BLaER1 (cell line): ENCODE measurements around the gene SLX9.
A peak's percentile ranks its signal among the peaks of the same experiment; 100 is the strongest.

ENCODE experiments used
- H3K27ac ChIP-seq: shearing (Covaris generic); formaldehyde crosslinking; 2 replicates; pipeline ENCODE4 v1.8.1; 2022
- H3K27me3 ChIP-seq: shearing (Covaris generic); formaldehyde crosslinking; 2 replicates; pipeline ENCODE4 v1.8.1; 2022
- H3K36me3 ChIP-seq: shearing (Covaris generic); formaldehyde crosslinking; 2 replicates; pipeline ENCODE4 v1.8.1; 2022
- H3K4me1 ChIP-seq: shearing (Covaris generic); formaldehyde crosslinking; 2 replicates; pipeline ENCODE4 v1.8.1; 2022
- H3K4me2 ChIP-seq: shearing (Covaris generic); formaldehyde crosslinking; 2 replicates; pipeline ENCODE4 v1.8.1; 2022
- H3K4me3 ChIP-seq: shearing (Covaris generic); formaldehyde crosslinking; 2 replicates; pipeline ENCODE4 v1.8.1; 2022
- H3K9ac ChIP-seq: shearing (Covaris generic); formaldehyde crosslinking; 2 replicates; pipeline ENCODE4 v1.8.1; 2022
- H3K9me3 ChIP-seq: shearing (Covaris generic); formaldehyde crosslinking; 2 replicates; pipeline ENCODE4 v1.8.1; 2022
- H4K20me1 ChIP-seq: shearing (Covaris generic); formaldehyde crosslinking; 2 replicates; pipeline ENCODE4 v1.8.1; 2022
- Cebpa-rat ChIP-seq: shearing (Covaris generic); IDR thresholded peaks from 2 replicates; pipeline ENCODE4 v1.8.1; 2022

SLX9 gene

DNA sequence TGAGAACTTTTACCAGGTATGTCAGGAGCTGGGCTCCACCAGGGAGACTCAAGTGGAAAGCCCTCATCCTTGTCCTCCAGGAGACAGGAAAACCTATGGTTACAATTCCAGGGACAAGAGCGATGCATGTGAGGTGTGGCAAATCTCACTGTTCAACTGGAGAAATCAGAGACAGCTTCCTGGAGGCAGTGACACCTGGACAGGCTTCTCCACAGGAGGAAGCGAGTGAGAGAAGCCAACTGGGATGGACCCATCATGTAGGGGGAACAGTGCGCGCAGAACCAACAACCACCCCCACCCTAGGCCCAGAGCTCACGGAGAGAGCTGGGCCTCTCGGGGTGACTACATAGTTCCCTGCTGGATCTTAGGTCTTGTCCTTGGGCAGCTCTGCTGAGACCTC is 5.6 kb upstream of the SLX9 start:
- Histone ChIP-seq H3K4me2 (peak overlapping the region; percentile 72), H3K4me3 (no peak overlapping the region), H3K9ac (peak overlapping the region; percentile 29; the same call in 1 of the 2 replicates), H3K27me3 (peaks cover 33% of the 10 kb centered on the region), H3K27ac (no peak overlapping the region), H4K20me1 (peaks cover 26% of the 10 kb centered on the region), H3K36me3 (no peaks in the 10 kb centered on the region), H3K9me3 (no peaks in the 10 kb centered on the region), H3K4me1 (peaks cover 78% of the 10 kb centered on the region)
- no peak for TF ChIP-seq Cebpa-rat

DNA sequence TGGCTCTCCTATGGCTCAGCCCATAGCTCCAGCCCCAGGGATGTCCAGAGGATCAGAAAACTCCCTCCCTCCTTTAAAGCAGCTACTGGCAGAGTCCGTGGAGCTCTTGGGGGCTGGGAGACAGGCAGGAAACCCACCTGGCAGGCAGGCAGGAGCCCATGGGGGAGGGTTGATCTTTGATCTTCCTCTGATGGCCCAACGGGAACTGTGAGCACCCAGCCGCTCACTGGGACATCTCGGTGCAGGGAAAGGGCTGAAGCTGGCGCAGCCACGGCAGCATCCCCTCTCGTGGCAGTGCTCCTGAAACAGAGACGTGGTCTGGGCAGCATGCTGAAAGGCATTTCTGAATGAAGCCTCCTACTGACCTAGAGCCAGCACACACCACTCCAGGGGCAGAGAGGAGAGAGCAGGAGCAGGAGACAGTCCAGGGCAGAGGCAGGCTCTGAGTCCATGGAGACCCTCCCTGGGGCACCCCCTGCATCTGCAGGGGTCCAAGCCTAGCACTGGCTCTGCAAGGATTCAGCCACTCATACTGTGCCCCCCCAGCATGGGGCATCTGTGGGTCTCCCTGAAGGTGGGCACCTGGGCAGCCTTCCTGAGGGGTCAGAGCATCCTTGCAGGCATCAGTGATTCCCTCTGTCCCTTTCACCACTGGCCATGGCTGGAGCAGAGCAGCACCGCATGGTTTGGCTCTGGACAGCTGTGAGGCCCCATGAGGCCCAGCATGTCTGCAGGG is 4.9 kb upstream of the SLX9 start:
- Histone ChIP-seq H3K27me3 (peaks cover 33% of the 10 kb centered on the region), H3K4me1 (peaks cover 74% of the 10 kb centered on the region), H3K9me3 (no peaks in the 10 kb centered on the region), H3K27ac (no peak overlapping the region), H3K36me3 (no peaks in the 10 kb centered on the region), H3K4me3 (no peak overlapping the region), H3K4me2 (peak overlapping the region; percentile 72), H4K20me1 (peaks cover 26% of the 10 kb centered on the region), H3K9ac (peak overlapping the region; percentile 29; the same call in 1 of the 2 replicates)
- no peak for TF ChIP-seq Cebpa-rat

DNA sequence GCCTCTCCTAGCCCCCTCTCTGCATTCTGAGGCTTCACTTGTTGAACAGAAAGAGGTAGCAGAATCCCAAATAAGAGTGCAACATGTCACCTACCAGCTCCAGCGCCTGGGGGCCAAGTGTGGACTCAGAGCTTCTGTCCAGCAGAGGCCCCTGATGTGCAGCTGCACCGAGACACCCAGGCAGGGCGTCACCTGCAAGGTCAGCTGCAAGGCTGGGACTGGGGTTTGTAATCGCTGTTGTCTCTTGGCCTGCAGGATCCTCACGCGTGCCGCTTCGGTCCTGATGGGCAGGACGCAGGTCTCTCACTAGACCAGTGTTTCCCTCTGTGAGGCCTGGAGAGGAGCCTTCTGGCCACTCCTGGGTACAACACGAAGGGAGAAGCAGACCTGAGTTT is 4.3 kb upstream of the SLX9 start:
- Histone ChIP-seq H3K9ac (no peak overlapping the region), H3K4me3 (no peak overlapping the region), H3K27me3 (peaks cover 33% of the 10 kb centered on the region), H3K9me3 (no peaks in the 10 kb centered on the region), H3K36me3 (no peaks in the 10 kb centered on the region), H3K4me1 (peaks cover 68% of the 10 kb centered on the region), H3K4me2 (peak overlapping the region; percentile 72), H4K20me1 (peaks cover 28% of the 10 kb centered on the region), H3K27ac (no peak overlapping the region)
- TF ChIP-seq Cebpa-rat, result no peak

DNA sequence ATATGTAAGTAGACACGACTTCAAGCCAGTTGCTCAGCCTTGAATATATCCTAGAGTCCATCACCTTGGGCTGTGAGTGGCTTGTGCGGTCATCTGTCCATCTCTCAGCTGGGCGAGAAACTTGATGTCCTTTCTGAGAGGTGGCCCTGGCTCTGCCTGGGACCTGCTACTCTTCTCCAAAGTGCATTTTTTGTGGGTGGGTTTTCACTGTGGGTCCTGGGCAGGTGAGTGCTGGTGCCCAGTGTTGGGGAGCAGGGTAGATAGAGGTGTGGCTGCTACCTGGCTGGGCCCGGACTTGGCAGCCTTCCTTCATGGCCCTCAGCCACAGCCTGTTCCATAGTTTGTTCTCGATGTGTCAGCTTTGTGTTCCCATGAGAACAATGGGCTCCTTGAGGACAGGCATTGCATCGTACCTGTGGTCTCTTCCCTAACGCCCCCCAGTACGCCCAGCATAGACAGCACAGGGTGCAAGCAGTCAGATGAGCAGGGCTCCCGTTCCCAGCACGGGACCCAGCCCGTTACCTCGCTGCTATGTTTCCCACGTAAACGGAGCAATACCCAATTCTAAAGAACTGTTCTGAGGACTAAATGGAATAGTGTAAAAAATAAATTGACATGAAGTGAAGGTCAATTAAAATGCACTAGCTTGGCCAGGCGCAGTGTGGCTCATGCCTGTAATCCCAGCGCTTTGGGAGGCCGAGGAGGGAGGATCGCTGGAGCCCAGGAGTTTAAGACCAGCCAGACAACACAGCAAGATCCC is 877 bp upstream of the SLX9 start:
- Histone ChIP-seq H3K4me1 (peaks cover 67% of the 10 kb centered on the region), H3K4me2 (peak overlapping the region; percentile 90), H3K9me3 (no peaks in the 10 kb centered on the region), H3K27me3 (peaks cover 10% of the 10 kb centered on the region; the same call in 1 of the 2 replicates), H3K4me3 (peak overlapping the region; percentile 94), H4K20me1 (peaks cover 51% of the 10 kb centered on the region), H3K36me3 (peaks cover 23% of the 10 kb centered on the region), H3K27ac (peak overlapping the region; percentile 91), H3K9ac (peak overlapping the region; percentile 89)
- no peak for TF ChIP-seq Cebpa-rat

DNA sequence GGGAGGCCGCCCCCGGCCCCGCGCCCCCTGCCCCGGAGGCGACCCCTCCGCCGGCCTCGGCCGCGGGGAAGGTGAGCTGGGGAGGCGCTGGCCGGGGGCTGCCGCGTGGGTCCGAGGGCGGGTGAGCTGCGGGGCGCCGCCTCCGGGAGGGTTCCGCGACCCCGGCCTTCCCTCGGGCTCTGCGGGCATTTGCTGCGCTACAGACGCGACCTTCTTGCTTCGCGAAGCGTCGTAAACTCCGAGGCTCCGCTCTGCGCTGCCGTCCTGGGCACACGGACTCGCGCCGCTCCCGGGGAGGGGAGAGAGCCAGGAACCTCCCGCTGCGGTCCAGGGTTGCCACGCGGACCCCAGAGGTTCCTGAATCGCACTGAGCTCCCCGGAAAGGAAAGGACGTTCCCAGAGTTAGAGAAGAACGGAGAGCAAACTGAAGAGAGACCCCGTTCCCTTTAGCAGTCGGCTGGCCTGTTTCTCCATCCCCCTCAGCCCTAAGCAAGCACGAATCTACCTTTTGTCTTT is 345 bp downstream of the SLX9 start:
- Histone ChIP-seq H3K27ac (peak overlapping the region; percentile 91), H3K9me3 (no peaks in the 10 kb centered on the region), H3K4me2 (peak overlapping the region; percentile 90), H3K36me3 (peaks cover 35% of the 10 kb centered on the region), H3K4me3 (peak overlapping the region; percentile 94), H3K27me3 (no peaks in the 10 kb centered on the region), H3K4me1 (peaks cover 67% of the 10 kb centered on the region), H4K20me1 (peaks cover 52% of the 10 kb centered on the region), H3K9ac (peak overlapping the region; percentile 89)
- no peak for TF ChIP-seq Cebpa-rat

DNA sequence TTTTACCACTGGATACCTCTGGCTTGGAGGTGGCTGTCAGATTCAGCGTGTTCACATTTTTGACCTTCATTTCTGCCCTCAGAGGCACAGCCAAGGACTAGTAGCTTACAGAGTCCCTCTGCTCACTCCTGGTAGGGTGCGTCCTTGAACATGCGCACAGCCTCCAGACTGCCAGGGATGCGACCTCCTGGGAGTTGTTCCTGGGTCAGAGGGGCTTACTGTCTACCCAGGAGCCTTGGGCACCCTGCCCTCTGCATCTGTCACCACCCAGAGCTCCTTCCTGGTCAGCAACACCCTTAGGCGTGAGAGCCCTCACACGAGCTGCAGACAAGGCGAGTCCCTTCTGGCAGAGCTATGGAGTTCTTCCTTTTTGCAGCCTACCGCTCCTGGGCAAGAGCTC is 1.7 kb downstream of the SLX9 start:
- no peaks in the 10 kb centered on the region for H3K27me3 ChIP-seq
- no peaks in the 10 kb centered on the region for H3K9me3 ChIP-seq
- H3K4me1 ChIP-seq, result peaks cover 70% of the 10 kb centered on the region
- H4K20me1 ChIP-seq, result peaks cover 61% of the 10 kb centered on the region
- peak overlapping the region; percentile 94 for H3K4me3 ChIP-seq
- peak overlapping the region; percentile 89 for H3K9ac ChIP-seq
- no peak overlapping the region for H3K27ac ChIP-seq
- peak overlapping the region; percentile 90 for H3K4me2 ChIP-seq
- H3K36me3 ChIP-seq, result peaks cover 41% of the 10 kb centered on the region
- no peak for TF ChIP-seq Cebpa-rat

DNA sequence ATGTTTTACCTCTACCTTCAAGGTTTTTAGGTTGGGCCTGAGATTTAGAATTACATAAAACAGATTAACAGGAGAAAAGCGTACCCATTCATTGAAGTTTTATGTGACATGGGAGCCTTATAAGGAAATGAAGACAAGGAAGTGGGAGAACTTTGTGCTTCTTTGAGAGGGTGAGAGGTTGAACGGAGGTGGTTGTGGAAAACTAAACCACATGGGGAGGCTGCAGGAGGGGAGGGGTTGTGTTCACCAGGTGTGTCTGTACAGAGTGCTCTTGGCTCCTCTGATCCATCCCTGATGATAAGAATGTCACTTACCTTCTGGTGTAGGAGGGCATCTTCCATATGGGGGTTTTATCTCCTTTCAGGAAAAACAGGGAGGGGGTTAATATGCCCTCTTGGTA is 2.7 kb downstream of the SLX9 start:
- no peak overlapping the region for H3K9ac ChIP-seq
- 0 out of 2 replicates have a peak overlapping the region, but pooled peaks have one; percentile 15 for H3K4me3 ChIP-seq
- H3K36me3 ChIP-seq, result peaks cover 50% of the 10 kb centered on the region
- peak overlapping the region; percentile 90 for H3K4me2 ChIP-seq
- peaks cover 80% of the 10 kb centered on the region for H3K4me1 ChIP-seq
- no peaks in the 10 kb centered on the region for H3K27me3 ChIP-seq
- H4K20me1 ChIP-seq, result peaks cover 71% of the 10 kb centered on the region
- no peak for TF ChIP-seq Cebpa-rat
- no peak overlapping the region for H3K27ac ChIP-seq
- no peaks in the 10 kb centered on the region for H3K9me3 ChIP-seq

DNA sequence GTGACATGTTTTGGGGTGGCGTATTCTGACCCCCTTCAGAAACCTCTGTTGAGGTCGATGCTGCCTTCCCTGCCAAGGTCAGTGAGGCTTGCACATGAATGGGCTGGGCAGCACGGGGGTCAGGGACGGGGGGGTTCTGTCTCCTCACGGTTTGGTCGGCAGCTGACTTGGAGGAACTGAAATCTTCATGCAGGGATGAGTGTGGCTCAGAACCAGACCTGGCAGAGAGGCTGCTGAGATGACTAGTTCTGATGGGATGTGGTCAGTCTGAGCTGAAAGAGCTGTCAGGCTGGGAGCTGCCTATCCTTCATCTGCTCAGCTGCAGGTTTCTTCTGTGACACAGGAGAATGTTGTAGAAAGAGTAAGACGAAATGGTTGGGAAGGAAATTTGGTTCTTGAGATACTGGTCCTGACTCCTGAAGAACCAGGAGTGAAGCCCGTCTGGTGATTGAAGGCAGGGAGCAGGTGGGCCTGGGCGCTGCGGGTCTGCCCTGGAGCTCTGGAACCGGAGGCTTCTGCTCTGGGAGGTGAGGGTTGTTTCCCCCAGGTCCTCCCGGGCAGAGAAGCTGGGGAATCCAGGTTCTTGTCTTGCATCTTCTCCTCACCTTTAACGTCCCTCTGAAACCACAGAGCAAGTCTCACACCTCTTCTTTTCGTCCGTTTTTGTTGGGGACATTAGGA is 3.3 kb downstream of the SLX9 start:
- no peak for TF ChIP-seq Cebpa-rat
- Histone ChIP-seq H3K9me3 (no peaks in the 10 kb centered on the region), H3K27me3 (no peaks in the 10 kb centered on the region), H3K4me2 (peak overlapping the region; percentile 90), H3K9ac (no peak overlapping the region; the same call in 1 of the 2 replicates), H3K4me1 (peaks cover 84% of the 10 kb centered on the region), H4K20me1 (peaks cover 77% of the 10 kb centered on the region), H3K4me3 (no peak overlapping the region), H3K27ac (no peak overlapping the region), H3K36me3 (peaks cover 55% of the 10 kb centered on the region)

DNA sequence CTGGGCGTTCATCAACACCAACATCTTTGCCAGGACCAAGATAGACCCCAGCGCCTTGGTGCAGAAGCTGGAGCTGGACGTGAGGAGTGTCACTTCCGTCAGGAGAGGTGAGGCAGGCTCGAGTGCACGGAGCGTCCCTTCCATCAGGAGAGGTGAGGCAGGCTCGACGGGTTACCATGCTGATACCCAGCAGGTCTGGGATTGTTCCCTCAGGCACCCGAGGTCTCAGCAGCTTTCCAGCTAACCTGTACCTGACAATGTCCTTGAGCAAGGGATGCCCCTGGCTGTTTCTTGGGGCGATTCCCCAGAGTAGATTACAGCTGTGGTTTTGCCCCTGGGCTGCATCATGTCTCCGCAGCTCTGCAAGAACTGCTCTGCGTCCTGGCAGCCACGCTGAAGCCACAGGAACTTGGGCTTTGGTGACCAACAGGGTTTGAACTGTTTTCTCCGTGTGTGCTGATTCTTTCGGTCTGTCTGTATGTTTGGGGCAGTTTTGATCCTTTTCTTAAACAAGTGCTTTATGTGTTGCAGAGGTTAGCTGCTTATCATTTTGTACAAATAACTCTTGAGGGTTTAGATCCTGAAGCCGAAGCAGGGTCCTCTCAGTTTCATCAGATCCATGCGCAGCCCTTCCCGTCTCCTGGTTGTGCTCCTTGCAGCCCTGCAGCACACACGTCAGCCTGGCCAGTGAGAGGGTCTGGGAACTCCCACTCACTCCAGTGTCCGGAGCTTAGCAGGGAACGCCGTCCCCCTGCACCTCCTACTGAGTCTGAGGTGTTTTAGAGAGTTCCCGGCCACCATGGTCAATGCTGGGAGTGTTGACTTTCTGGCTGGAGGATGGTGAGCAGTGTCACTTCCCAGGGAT is 4.1 kb downstream of the SLX9 start:
- peak overlapping the region; percentile 90 for H3K4me2 ChIP-seq
- no peaks in the 10 kb centered on the region for H3K27me3 ChIP-seq
- no peak overlapping the region for H3K4me3 ChIP-seq
- peaks cover 63% of the 10 kb centered on the region for H3K36me3 ChIP-seq
- no peak for TF ChIP-seq Cebpa-rat
- peaks cover 85% of the 10 kb centered on the region for H4K20me1 ChIP-seq
- H3K9me3 ChIP-seq, result no peaks in the 10 kb centered on the region
- 0 out of 2 replicates have a peak overlapping the region, but pooled peaks have one; percentile 74 for H3K27ac ChIP-seq
- H3K9ac ChIP-seq, result peak overlapping the region; percentile 62; the same call in 1 of the 2 replicates
- peaks cover 87% of the 10 kb centered on the region for H3K4me1 ChIP-seq
